Measurements from ENCODE around the gene MARVELD2.
"Not testable (repeated sequence)": the region's sequence is repeated elsewhere in the genome, so short reads cannot be mapped to it uniquely, and the experiment has no call there.

MARVELD2 gene

GRCh38 chr5:69450116-69450515 lies 35.2 kb downstream of the MARVELD2 start:
- no peak for DNase-seq (ENCODE audit: low read depth, low spot score)

GRCh38 chr5:69450527-69450926 lies 35.6 kb downstream of the MARVELD2 start:
- not testable (repeated sequence) for DNase-seq (ENCODE audit: low read depth, low spot score)

DNA sequence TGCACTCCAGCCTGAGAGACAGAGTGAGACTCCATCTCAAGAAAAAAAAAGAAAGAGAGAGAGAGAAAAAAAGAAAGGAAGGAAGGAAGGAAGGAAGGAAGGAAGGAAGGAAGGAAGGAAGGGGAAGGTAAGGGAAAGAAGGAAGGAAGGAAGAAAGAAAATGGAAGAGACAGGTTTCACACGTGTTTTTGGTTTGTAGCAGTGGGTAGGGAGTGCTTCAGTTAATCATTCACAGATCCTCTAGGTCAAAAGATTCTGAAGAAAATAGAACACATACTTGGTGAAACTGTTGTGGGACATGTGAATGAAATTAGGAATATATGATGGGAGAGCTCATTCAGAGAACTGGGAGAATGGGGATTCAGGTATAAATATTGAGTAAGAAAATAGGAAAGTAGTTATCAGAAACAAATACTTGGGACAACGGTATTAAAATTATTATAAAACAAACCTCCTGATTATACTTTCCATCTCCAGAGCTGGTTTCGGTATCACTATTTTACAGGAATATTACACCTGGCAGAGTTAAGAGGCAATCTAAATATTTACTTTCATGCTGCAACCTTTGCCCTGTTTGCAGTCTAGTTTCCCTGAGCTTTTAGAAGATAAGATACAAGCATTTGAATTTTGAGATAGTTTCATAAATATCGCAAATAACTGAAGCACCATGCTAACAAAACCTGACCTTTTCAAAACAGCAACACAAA lies 37.2 kb downstream of the MARVELD2 start:
- DNase-seq (ENCODE audit: low read depth, low spot score) = no peak

GRCh38 chr5:69453487-69453886 lies 38.6 kb downstream of the MARVELD2 start:
- not testable (repeated sequence) for DNase-seq (ENCODE audit: low read depth, low spot score)

DNA sequence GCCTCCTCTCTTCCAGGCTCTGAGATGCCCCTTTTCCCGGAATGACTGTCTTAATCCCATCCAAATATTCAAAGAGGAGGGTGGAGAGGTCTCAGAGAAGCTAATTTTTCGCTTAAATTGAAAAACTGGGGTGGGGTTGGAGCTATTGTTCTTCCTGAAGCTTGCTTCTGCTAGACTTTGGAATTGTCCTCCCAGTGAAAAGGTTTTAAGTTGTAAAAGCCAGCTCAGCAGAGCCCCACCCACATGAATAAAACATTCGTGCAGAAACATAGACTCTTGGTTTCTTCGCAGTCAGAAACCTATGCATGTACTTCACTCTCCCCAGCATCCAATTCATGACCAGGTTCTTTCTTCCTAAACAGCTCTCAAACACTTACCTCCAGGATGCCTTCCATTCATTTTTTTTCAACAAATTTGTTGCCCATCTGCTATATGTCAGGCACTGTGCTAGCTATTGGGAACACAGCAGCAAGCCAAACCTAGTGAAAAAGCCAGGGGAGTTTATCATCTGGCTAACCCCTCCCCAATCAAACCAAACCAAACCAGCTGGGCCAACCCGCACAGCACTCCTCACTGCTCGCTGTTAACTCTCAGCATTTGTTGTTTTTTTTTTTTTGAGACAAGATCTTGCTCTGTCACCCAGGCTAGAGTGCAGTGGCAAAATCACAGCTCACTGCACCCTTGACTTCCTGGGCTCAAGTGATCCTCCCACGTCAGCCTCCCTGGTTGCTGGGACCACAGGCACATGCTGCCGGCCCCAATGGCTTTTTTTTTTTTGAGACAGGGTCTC lies 39.7 kb downstream of the MARVELD2 start:
- DNase-seq (ENCODE audit: low read depth, low spot score) = no peak

- DNase-seq (ENCODE audit: low read depth, low spot score) = not testable (repeated sequence)
Measured at GRCh38 chr5:69455428-69455988, 40.6 kb downstream of the MARVELD2 start.

DNA sequence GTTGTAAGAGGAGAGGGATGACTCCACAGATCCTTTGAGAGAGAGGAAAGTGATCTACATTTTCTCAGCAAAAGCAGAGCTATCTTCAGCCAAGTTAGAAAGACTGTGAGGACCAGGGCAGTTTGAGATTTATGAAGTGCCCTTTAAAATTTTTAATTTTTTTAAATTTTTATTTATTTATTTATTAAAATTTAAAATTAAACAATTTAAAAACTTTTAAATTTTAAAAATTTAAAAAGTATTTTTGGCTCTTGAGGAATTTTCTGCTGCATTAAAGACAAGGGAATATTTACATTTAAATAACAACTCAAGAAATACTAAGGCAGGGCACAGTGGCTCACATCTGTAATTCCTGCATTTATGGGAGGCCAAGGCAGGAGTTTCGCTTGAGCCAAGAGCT lies 47.3 kb downstream of the MARVELD2 start:
- no peak for DNase-seq (ENCODE audit: low read depth, low spot score)

- DNase-seq (ENCODE audit: low read depth, low spot score) = not testable (repeated sequence)
Measured at GRCh38 chr5:69466375-69466774, 51.5 kb downstream of the MARVELD2 start.

DNA sequence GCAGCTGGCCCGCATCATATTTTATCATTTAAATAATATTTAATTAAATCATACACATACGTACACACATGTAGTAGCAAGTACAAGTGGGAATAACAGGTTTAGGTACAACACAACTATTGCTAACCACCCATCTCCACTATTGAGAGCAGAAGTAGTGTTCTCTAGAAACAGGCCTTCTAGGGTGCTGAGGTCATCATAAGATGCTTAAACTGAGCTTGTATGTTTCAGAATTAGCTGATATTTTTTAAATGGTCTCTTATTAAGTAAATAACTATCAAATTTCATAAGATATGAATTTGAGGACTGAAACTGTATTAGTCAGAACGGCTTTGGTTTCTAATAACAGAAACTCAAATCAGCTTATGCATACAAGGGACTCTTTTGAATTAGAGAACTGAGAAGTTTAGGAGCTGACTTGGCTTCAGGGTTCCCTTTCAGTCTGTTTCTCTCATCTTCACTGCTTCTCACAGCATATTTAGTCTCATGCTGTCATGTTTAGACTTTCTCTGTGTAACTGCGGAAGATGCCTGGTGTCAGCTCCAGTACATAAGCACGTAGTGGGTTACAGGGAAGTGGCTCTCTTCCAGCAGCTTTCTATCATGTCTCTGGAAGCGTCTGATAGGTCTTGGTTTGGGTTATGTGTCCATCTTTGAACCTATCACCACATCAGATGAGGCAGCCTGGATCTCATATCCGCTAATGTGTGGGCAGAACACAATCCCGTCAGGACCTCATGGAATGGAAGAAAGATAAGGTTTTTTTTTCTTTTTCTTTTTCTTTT lies 52.7 kb downstream of the MARVELD2 start:
- no peak for DNase-seq (ENCODE audit: low read depth, low spot score)

GRCh38 chr5:69468631-69469030 lies 53.7 kb downstream of the MARVELD2 start:
- DNase-seq (ENCODE audit: low read depth, low spot score) = no peak

GRCh38 chr5:69471516-69471915 lies 56.6 kb downstream of the MARVELD2 start:
- DNase-seq (ENCODE audit: low read depth, low spot score) = not testable (repeated sequence)

DNA sequence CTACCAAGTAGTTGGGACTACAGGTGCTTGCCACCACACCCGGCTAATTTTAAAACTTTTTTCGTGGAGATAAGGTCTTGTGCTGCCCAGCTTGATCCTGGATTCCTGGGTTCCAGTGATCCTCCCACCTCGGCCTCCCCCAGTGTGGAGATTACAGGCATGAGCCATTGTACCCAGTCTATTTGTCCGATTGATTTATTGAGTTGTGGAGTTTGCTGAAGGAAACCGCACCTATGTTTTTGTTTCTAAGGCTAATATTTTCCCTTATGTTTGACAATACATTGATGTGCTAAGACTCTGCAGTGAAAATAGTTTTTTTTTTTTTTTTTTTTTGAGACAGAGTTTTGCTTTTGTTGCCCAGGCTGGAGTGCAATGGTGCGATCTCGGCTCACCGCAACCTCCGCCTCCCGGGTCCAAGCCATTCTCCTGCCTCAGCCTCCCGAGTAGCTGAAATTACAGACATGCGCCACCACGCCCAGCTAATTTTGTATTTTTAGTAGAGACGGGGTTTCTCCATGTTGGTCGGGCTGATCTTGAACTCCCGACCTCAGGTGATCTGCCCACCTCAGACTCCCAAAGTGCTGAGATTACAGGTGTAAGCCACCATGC lies 57.7 kb downstream of the MARVELD2 start:
- not testable (repeated sequence) for DNase-seq (ENCODE audit: low read depth, low spot score)

DNA sequence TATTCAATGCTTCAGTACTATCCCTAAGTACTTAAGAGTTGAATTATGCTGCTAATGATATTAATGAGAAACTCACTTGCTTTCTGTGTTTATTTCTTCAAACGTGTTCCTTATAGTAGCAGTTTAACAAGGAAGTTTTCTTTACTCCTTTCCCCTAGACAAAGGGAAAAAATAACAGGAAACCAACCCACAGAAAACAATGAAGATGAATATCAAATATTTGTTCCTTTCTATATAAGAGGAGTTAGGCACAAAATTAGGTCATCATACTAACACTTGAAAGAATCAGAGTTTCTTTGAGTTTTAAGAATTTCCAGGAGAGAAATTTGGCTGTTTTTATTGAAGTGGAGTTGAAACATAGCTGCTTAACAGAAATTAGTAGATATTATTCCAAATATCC lies 62.3 kb downstream of the MARVELD2 start:
- DNase-seq (ENCODE audit: low read depth, low spot score) = no peak

DNA sequence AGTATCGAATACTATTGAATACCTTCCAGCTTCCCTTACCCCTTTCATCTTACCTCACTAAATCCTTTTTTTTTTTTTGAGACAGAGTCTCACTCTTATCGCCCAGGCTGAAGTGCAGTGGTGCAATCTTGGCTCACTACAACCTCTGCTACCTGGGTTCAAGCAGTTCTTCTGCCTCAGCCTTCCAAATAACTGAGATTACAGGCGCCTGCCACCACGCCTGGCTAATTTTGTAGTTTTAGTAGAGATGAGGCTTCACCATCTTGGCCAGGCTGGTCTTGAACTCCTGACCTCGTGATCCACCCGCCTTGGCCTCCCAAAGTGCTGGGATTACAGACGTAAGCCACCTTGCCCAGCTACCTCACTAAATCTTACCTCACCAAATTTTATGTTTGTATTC lies 63.4 kb downstream of the MARVELD2 start:
- DNase-seq (ENCODE audit: low read depth, low spot score) = not testable (repeated sequence)

GRCh38 chr5:69484891-69485290 lies 70.0 kb downstream of the MARVELD2 start:
- no peak for DNase-seq (ENCODE audit: low read depth, low spot score)

- no peak for DNase-seq (ENCODE audit: low read depth, low spot score)
Measured at GRCh38 chr5:69485471-69485870, 70.6 kb downstream of the MARVELD2 start.

GRCh38 chr5:69489246-69489645 lies 74.3 kb downstream of the MARVELD2 start:
- no peak for DNase-seq (ENCODE audit: low read depth, low spot score)

- DNase-seq (ENCODE audit: low read depth, low spot score) = no peak
Measured at GRCh38 chr5:69491027-69491426, 76.1 kb downstream of the MARVELD2 start.

- DNase-seq (ENCODE audit: low read depth, low spot score) = no peak
Measured at GRCh38 chr5:69491838-69492390, 77.0 kb downstream of the MARVELD2 start.

- DNase-seq (ENCODE audit: low read depth, low spot score) = no peak
Measured at GRCh38 chr5:69492391-69492922, 77.5 kb downstream of the MARVELD2 start, which contains the start of gene OCLN. OCLN (plus strand) TSS chr5:69492790; CDS start chr5:69504245, 11,455 bp downstream.

DNA sequence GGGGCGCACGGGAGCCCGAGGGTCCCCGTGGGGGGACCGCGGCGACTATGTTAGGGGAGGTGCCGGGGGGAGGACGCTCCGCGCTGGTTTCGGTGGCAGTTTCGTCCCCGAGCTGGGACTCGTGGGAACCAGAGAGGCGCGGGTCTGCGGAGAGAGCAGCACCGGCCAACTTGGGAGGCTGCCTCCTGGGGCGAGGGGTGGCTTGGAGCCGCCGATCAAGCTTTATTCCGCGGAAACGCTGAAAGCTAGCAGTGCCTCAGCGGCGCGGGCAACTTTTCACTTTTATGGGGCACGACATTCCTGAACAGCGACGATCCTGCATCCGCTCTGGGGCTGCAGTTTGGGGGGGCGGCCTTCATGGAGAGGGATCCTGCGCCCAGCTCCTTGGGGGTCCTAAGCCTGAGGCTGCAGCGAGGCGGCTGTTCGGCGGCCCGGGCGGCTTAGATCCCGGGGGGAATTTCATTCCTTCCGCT lies 78.0 kb downstream of the MARVELD2 start:
- DNase-seq (ENCODE audit: low read depth, low spot score) = no peak
